ENCODE measurements around the gene OR13C5.

OR13C5 gene

GRCh38 chr9:104589626-104590025 is 9.6 kb downstream of the OR13C5 start:
- H3K36me3 ChIP-seq (ENCODE audit: insufficient read depth, low read depth, low read length), result no peaks in the 10 kb centered on the region
- H3K27me3 ChIP-seq (ENCODE audit: insufficient read depth, low read length), result no peaks in the 10 kb centered on the region
- H3K9me3 ChIP-seq (ENCODE audit: insufficient read depth, low read depth, low read length), result no peaks in the 10 kb centered on the region; the same call in 1 of the 2 replicates
- no peak overlapping the region for H3K9ac ChIP-seq (ENCODE audit: low read depth, low read length)
- no peak overlapping the region for H3K27ac ChIP-seq (ENCODE audit: low read length)
- no peaks in the 10 kb centered on the region for H3K4me1 ChIP-seq (ENCODE audit: insufficient read depth, low read length)
- no peak overlapping the region for H3K4me3 ChIP-seq (ENCODE audit: low read length)

GRCh38 chr9:104586496-104587180 is 12.6 kb downstream of the OR13C5 start:
- Histone ChIP-seq H3K4me1 (ENCODE audit: insufficient read depth, low read length) (no peaks in the 10 kb centered on the region), H3K27ac (ENCODE audit: low read length) (no peak overlapping the region), H3K27me3 (ENCODE audit: insufficient read depth, low read length) (no peaks in the 10 kb centered on the region), H3K9me3 (ENCODE audit: insufficient read depth, low read depth, low read length) (no peaks in the 10 kb centered on the region), H3K4me3 (ENCODE audit: low read length) (no peak overlapping the region), H3K9ac (ENCODE audit: low read depth, low read length) (no peak overlapping the region), H3K36me3 (ENCODE audit: insufficient read depth, low read depth, low read length) (no peaks in the 10 kb centered on the region)

- Histone ChIP-seq H3K36me3 (ENCODE audit: insufficient read depth, low read depth, low read length) (no peaks in the 10 kb centered on the region), H3K9ac (ENCODE audit: low read depth, low read length) (no peak overlapping the region), H3K4me3 (ENCODE audit: low read length) (no peak overlapping the region), H3K4me1 (ENCODE audit: insufficient read depth, low read length) (no peaks in the 10 kb centered on the region), H3K9me3 (ENCODE audit: insufficient read depth, low read depth, low read length) (no peaks in the 10 kb centered on the region), H3K27me3 (ENCODE audit: insufficient read depth, low read length) (no peaks in the 10 kb centered on the region), H3K27ac (ENCODE audit: low read length) (no peak overlapping the region)
Observed at GRCh38 chr9:104580562-104580961, 18.7 kb downstream of the OR13C5 start.

GRCh38 chr9:104577263-104577662 is 21.9 kb downstream of the OR13C5 start:
- Histone ChIP-seq H3K4me1 (ENCODE audit: insufficient read depth, low read length) (no peaks in the 10 kb centered on the region), H3K4me3 (ENCODE audit: low read length) (no peak overlapping the region), H3K9ac (ENCODE audit: low read depth, low read length) (no peak overlapping the region), H3K27me3 (ENCODE audit: insufficient read depth, low read length) (no peaks in the 10 kb centered on the region), H3K27ac (ENCODE audit: low read length) (no peak overlapping the region), H3K9me3 (ENCODE audit: insufficient read depth, low read depth, low read length) (no peaks in the 10 kb centered on the region), H3K36me3 (ENCODE audit: insufficient read depth, low read depth, low read length) (no peaks in the 10 kb centered on the region)

- no peak overlapping the region for H3K27ac ChIP-seq (ENCODE audit: low read length)
- H3K4me1 ChIP-seq (ENCODE audit: insufficient read depth, low read length), result no peaks in the 10 kb centered on the region
- peaks cover 6% of the 10 kb centered on the region; the same call in 1 of the 2 replicates for H3K9me3 ChIP-seq (ENCODE audit: insufficient read depth, low read depth, low read length)
- H3K27me3 ChIP-seq (ENCODE audit: insufficient read depth, low read length), result no peaks in the 10 kb centered on the region
- no peak overlapping the region for H3K4me3 ChIP-seq (ENCODE audit: low read length)
- H3K9ac ChIP-seq (ENCODE audit: low read depth, low read length), result no peak overlapping the region
- H3K36me3 ChIP-seq (ENCODE audit: insufficient read depth, low read depth, low read length), result no peaks in the 10 kb centered on the region
Observed at GRCh38 chr9:104575456-104575855, 23.8 kb downstream of the OR13C5 start.

- Histone ChIP-seq H3K36me3 (ENCODE audit: insufficient read depth, low read depth, low read length) (no peaks in the 10 kb centered on the region), H3K9ac (ENCODE audit: low read depth, low read length) (no peak overlapping the region), H3K4me1 (ENCODE audit: insufficient read depth, low read length) (no peaks in the 10 kb centered on the region)
Observed at GRCh38 chr9:104572612-104573011, 26.6 kb downstream of the OR13C5 start.

GRCh38 chr9:104568868-104569267 is 30.3 kb downstream of the OR13C5 start, which contains the start of gene OR13C8:
Gene OR13C8, plus strand, starts transcription at chr9:104569168. Its CDS starts 0 bp downstream, at chr9:104569168.
- Histone ChIP-seq H3K27ac (ENCODE audit: low read length) (no peak within 1 kb of the TSS), H3K9me3 (ENCODE audit: insufficient read depth, low read depth, low read length) (peaks cover 6% of the 10 kb centered on the region; the same call in 1 of the 2 replicates), H3K27me3 (ENCODE audit: insufficient read depth, low read length) (no peaks in the 10 kb centered on the region), H3K4me3 (ENCODE audit: low read length) (no peak within 1 kb of the TSS), H3K36me3 (ENCODE audit: insufficient read depth, low read depth, low read length) (no peaks in the 10 kb centered on the region), H3K9ac (ENCODE audit: low read depth, low read length) (no peak within 1 kb of the TSS), H3K4me1 (ENCODE audit: insufficient read depth, low read length) (no peaks in the 10 kb centered on the region)

More at GRCh38 chr9:104572612-104573011, 26.6 kb downstream of the OR13C5 start:
- H3K27ac ChIP-seq (ENCODE audit: low read length), result no peak overlapping the region
- H3K4me3 ChIP-seq (ENCODE audit: low read length), result no peak overlapping the region
- H3K27me3 ChIP-seq (ENCODE audit: insufficient read depth, low read length), result no peaks in the 10 kb centered on the region
- H3K9me3 ChIP-seq (ENCODE audit: insufficient read depth, low read depth, low read length), result peaks cover 6% of the 10 kb centered on the region; the same call in 1 of the 2 replicates

GRCh38 chr9:104564358-104564757 is 34.9 kb downstream of the OR13C5 start:
- Histone ChIP-seq H3K27me3 (ENCODE audit: insufficient read depth, low read length) (no peaks in the 10 kb centered on the region), H3K36me3 (ENCODE audit: insufficient read depth, low read depth, low read length) (no peaks in the 10 kb centered on the region), H3K9me3 (ENCODE audit: insufficient read depth, low read depth, low read length) (no peaks in the 10 kb centered on the region), H3K4me1 (ENCODE audit: insufficient read depth, low read length) (no peaks in the 10 kb centered on the region), H3K4me3 (ENCODE audit: low read length) (no peak overlapping the region), H3K9ac (ENCODE audit: low read depth, low read length) (no peak overlapping the region), H3K27ac (ENCODE audit: low read length) (no peak overlapping the region)

GRCh38 chr9:104556830-104557634 is 42.2 kb downstream of the OR13C5 start:
- Histone ChIP-seq H3K4me3 (ENCODE audit: low read length) (no peak overlapping the region), H3K4me1 (ENCODE audit: insufficient read depth, low read length) (no peaks in the 10 kb centered on the region), H3K9me3 (ENCODE audit: insufficient read depth, low read depth, low read length) (no peaks in the 10 kb centered on the region), H3K27ac (ENCODE audit: low read length) (no peak overlapping the region), H3K36me3 (ENCODE audit: insufficient read depth, low read depth, low read length) (no peaks in the 10 kb centered on the region), H3K9ac (ENCODE audit: low read depth, low read length) (no peak overlapping the region), H3K27me3 (ENCODE audit: insufficient read depth, low read length) (no peaks in the 10 kb centered on the region)

- Histone ChIP-seq H3K9me3 (ENCODE audit: insufficient read depth, low read depth, low read length) (no peaks in the 10 kb centered on the region), H3K4me1 (ENCODE audit: insufficient read depth, low read length) (no peaks in the 10 kb centered on the region), H3K27me3 (ENCODE audit: insufficient read depth, low read length) (no peaks in the 10 kb centered on the region), H3K27ac (ENCODE audit: low read length) (no peak overlapping the region), H3K36me3 (ENCODE audit: insufficient read depth, low read depth, low read length) (no peaks in the 10 kb centered on the region), H3K4me3 (ENCODE audit: low read length) (no peak overlapping the region), H3K9ac (ENCODE audit: low read depth, low read length) (no peak overlapping the region)
Observed at GRCh38 chr9:104555521-104555920, 43.7 kb downstream of the OR13C5 start.

- Histone ChIP-seq H3K4me1 (ENCODE audit: insufficient read depth, low read length) (no peaks in the 10 kb centered on the region), H3K9me3 (ENCODE audit: insufficient read depth, low read depth, low read length) (no peaks in the 10 kb centered on the region), H3K27me3 (ENCODE audit: insufficient read depth, low read length) (no peaks in the 10 kb centered on the region), H3K9ac (ENCODE audit: low read depth, low read length) (no peak overlapping the region), H3K4me3 (ENCODE audit: low read length) (no peak overlapping the region), H3K36me3 (ENCODE audit: insufficient read depth, low read depth, low read length) (no peaks in the 10 kb centered on the region), H3K27ac (ENCODE audit: low read length) (no peak overlapping the region)
Observed at GRCh38 chr9:104553261-104553660, 46.0 kb downstream of the OR13C5 start.
